GM12878 (cell line): ENCODE results near the gene EMC6. TPM values are rescaled to one million over a fixed set of nuclear protein-coding genes. Genes with fewer than 3 reads are reported as not detected.

ENCODE experiments used
- BCLAF1 ChIP-seq: fragments of 450-650 bp; IDR thresholded peaks from 2 replicates; pipeline ENCODE4 v1.6.1; 2017; ENCODE audit warnings: antibody characterized with exemption, mild to moderate bottlenecking, moderate library complexity
- BRCA1 ChIP-seq: IDR thresholded peaks from 2 replicates; pipeline ENCODE4 v1.6.1; 2011; ENCODE audit warnings: low read depth, low read length, improper control_type of control experiment
- CUX1 ChIP-seq: IDR thresholded peaks from 2 replicates; pipeline ENCODE4 v1.6.1; 2012; ENCODE audit warnings: improper control_type of control experiment, low read depth, low read length; ENCODE audit not compliant: insufficient replicate concordance
- DPF2 ChIP-seq: fragments of 450-650 bp; IDR thresholded peaks from 2 replicates; pipeline ENCODE4 v1.6.1; 2017; ENCODE audit warnings: mild to moderate bottlenecking
- EGR1 ChIP-seq, 2 experiments: IDR thresholded peaks; 1 replicate in 1 of 2; 2 replicates in 1 of 2; pipeline ENCODE4 v1.6.1; 2011 to 2012; ENCODE audit warnings: low read depth in 2 of 2, low read length in 2 of 2, borderline replicate concordance in 1 of 2, mild to moderate bottlenecking in 1 of 2, moderate library complexity in 1 of 2
- FOS ChIP-seq: IDR thresholded peaks from 3 replicates; pipeline ENCODE4 v1.6.1; 2011; ENCODE audit warnings: borderline replicate concordance; ENCODE audit not compliant: insufficient read length; ENCODE audit errors: extremely low read depth
- FOXK2 ChIP-seq: fragments of 450-650 bp; IDR thresholded peaks from 2 replicates; pipeline ENCODE4 v1.6.1; 2017; ENCODE audit warnings: mild to moderate bottlenecking, moderate library complexity
- NFIC ChIP-seq: IDR thresholded peaks from 2 replicates; pipeline ENCODE4 v1.6.1; 2012; ENCODE audit warnings: low read depth, mild to moderate bottlenecking, inconsistent platforms, low read length, moderate library complexity
- NR2C2 ChIP-seq: IDR thresholded peaks from 2 replicates; pipeline ENCODE4 v1.6.1; 2011; ENCODE audit warnings: borderline replicate concordance, low read depth; ENCODE audit not compliant: control insufficient read depth, insufficient read length
- POLR2A ChIP-seq: IDR thresholded peaks from 2 replicates; pipeline ENCODE4 v1.6.1; 2011; ENCODE audit warnings: low read depth, mild to moderate bottlenecking, low read length
- REST ChIP-seq: IDR thresholded peaks from 2 replicates; pipeline ENCODE4 v1.6.1; 2012; ENCODE audit warnings: mild to moderate bottlenecking, low read depth, low read length
- SMAD5 ChIP-seq: IDR thresholded peaks from 2 replicates; pipeline ENCODE4 v1.6.1; 2016; ENCODE audit warnings: antibody characterized with exemption, low read depth
- SMC3 ChIP-seq: IDR thresholded peaks from 2 replicates; pipeline ENCODE4 v1.6.1; 2011; ENCODE audit warnings: low read length, improper control_type of control experiment, borderline replicate concordance
- TCF12 ChIP-seq: IDR thresholded peaks from 2 replicates; pipeline ENCODE4 v1.6.1; 2011; ENCODE audit warnings: low read depth, mild to moderate bottlenecking, low read length
- ZBTB33 ChIP-seq: fragments of 450-650 bp; IDR thresholded peaks from 2 replicates; pipeline ENCODE4 v1.6.1; 2017; ENCODE audit warnings: mild to moderate bottlenecking
- polyA plus RNA-seq, 11 experiments: library from polyadenylated mRNA; depleted of rRNA in 4 of 11; unstranded in 6 of 11; stranded (reverse) in 5 of 11; fragments of >200 nt; fragmentation: Nextera tagmentation in 4 of 11; fragmentation: Illumina TruSeq in 1 of 11; extraction: Ambion mirVana in 4 of 11; extraction: Trizol in 1 of 11; gene quantifications; 1 replicate in 1 of 11; 2 replicates in 10 of 11; pipeline versions ENCODE4 v1.2.1 to v1.2.3, GENCODE V29; 2011 to 2016; ENCODE audit warnings: inconsistent platforms in 2 of 11, missing spikeins in 2 of 11, low read depth in 1 of 11
- total RNA-seq, 4 experiments: library from RNA; depleted of rRNA in 3 of 4; stranded (reverse); fragments of >200 nt in 3 of 4; fragmentation: Illumina TruSeq in 1 of 4; extraction: Trizol in 1 of 4; gene quantifications; 2 replicates each; pipeline versions ENCODE4 v1.2.1 to v1.2.3, GENCODE V29; 2013 to 2021

EMC6 gene
- total and polyA plus RNA-seq, 10 of the 15 experiments (the other 5 are each of a cell fraction or from before 2014, with no cell fraction given), result 5.1 to 172 (median 35.9) TPM

- TF ChIP-seq ZBTB33, result 0 out of 2 replicates have a peak, but pooled peaks have one; percentile 19
- TF ChIP-seq BRCA1, result no peak
- no peak; the same call in 1 of the 2 replicates for TF ChIP-seq FOXK2
- TF ChIP-seq NFIC, result 0 out of 2 replicates have a peak, but pooled peaks have one; percentile 25
- no peak for TF ChIP-seq POLR2A
- TF ChIP-seq CUX1, result no peak
- no peak for TF ChIP-seq DPF2
- TF ChIP-seq BCLAF1, result no peak
- no peak for TF ChIP-seq SMAD5
- TF ChIP-seq SMC3, result no peak
- TF ChIP-seq NR2C2, result no peak
- no peak for TF ChIP-seq FOS
- no peak for TF ChIP-seq REST
- no peak for TF ChIP-seq TCF12
- 0 out of 3 replicates have a peak, but pooled peaks of 1 of the 2 experiments have one; percentile 6 for TF ChIP-seq EGR1 (IDR thresholded peaks at IDR 0.05; ENCODE audit: borderline replicate concordance in 1 of 2, low read depth in 2 of 2, low read length in 2 of 2)
These were observed 44.3 kb downstream of the EMC6 start (continued) for GRCh38 chr17:3712811-3713463.
